ENCODE measurements around the gene SORCS3. TPM values are rescaled to one million over a fixed set of nuclear protein-coding genes. Genes with fewer than 3 reads are reported as not detected.

Gene SORCS3
- total RNA-seq, 2 donors from 2014 or later: 4.3 TPM; not detected in 1

DNA sequence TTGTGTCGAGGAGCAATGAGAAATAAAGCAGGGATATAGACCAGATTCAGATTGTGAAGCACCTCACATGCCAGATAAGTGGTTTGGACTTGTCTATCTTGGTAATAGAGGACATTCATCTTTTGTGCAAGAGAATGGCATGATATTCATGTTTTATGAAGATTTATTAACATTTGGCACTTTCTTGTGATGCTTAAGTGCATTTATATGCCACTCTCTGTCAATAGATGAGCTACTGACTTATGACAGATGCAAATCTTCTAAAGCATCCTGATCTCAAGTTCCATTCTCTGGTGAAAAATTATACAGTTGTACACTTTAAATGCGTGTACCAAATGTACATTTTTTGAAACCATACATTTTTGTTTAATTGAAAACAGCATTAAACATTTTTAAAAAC, 415.3 kb downstream of the SORCS3 start:
- intact Hi-C loops (cut with DNase I): no loop called here

DNA sequence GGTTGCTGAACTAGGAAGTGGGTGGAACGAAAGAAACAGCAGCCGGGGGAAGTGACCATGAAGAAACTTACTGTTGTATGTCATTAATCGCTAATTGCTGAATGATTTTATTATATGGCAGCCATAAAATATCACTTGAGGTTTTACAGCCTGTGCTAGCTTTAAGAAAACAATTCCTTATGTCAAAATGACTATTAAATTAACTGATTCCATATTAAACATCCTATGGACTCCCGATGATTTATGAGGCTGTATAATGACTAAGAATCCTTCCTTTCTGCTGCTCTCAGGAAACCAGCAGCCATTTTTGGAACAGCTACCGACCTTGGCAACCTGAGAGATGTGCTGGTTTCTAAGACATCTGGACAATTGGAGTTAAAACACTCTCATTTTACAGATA, 421.9 kb downstream of the SORCS3 start:
- Histone ChIP-seq H3K27ac (no peak overlapping the region), H3K4me3 (no peak overlapping the region), H3K27me3 (replicated peaks; ENCODE audit: insufficient read depth) (no peaks in the 10 kb centered on the region), H3K4me1 (replicated peaks) (no peaks in the 10 kb centered on the region), H3K9me3 (no peaks in the 10 kb centered on the region), H3K36me3 (no peaks in the 10 kb centered on the region)
- TF ChIP-seq, protein P1, sequence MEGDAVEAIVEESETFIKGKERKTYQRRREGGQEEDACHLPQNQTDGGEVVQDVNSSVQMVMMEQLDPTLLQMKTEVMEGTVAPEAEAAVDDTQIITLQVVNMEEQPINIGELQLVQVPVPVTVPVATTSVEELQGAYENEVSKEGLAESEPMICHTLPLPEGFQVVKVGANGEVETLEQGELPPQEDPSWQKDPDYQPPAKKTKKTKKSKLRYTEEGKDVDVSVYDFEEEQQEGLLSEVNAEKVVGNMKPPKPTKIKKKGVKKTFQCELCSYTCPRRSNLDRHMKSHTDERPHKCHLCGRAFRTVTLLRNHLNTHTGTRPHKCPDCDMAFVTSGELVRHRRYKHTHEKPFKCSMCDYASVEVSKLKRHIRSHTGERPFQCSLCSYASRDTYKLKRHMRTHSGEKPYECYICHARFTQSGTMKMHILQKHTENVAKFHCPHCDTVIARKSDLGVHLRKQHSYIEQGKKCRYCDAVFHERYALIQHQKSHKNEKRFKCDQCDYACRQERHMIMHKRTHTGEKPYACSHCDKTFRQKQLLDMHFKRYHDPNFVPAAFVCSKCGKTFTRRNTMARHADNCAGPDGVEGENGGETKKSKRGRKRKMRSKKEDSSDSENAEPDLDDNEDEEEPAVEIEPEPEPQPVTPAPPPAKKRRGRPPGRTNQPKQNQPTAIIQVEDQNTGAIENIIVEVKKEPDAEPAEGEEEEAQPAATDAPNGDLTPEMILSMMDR (IDR thresholded peaks at IDR 0.05): no peak
- no peak for TF ChIP-seq POLR2A (IDR thresholded peaks at IDR 0.05)
- TF ChIP-seq POLR2AphosphoS5 (IDR thresholded peaks at IDR 0.05): no peak
- no peak for DNase-seq (ENCODE audit: low spot score)
- intact Hi-C loops (cut with DNase I): no loop called here
- 11% methylated on average over 5 of the region's 5 CpGs for WGBS

More for the DNA sequence above, 415.3 kb downstream of the SORCS3 start:
- Histone ChIP-seq H3K9me3 (no peaks in the 10 kb centered on the region), H3K27me3 (replicated peaks; ENCODE audit: insufficient read depth) (no peaks in the 10 kb centered on the region), H3K36me3 (no peaks in the 10 kb centered on the region), H3K4me3 (no peak overlapping the region), H3K4me1 (replicated peaks) (no peaks in the 10 kb centered on the region), H3K27ac (no peak overlapping the region)
- TF ChIP-seq POLR2AphosphoS5 (IDR thresholded peaks at IDR 0.05) (no peak), POLR2A (IDR thresholded peaks at IDR 0.05) (no peak)
- TF ChIP-seq, protein P1 (IDR thresholded peaks at IDR 0.05): no peak
- DNase-seq (ENCODE audit: low spot score): no peak
- WGBS: 85% methylated on average over 2 of the region's 2 CpGs

DNA sequence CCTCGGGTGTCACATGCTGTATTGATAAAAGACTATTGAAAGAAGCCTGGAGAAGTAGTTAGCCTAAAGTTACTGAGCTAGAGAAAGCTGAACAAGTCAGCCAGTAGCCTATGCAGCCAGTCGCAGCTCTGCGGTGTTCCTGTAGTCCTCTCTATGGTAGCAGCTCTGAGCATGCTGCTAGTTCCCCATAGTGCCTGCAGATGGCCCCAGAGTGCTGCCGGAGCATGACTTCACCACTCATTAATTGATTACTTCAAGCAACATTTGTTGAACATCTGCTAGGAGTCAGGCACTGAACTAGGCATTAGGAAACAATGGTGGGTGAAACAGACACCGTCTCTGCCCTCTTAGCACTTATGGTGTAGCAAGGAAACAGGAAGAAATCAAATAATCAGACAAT, 422.7 kb downstream of the SORCS3 start:
- no peak for DNase-seq (ENCODE audit: low spot score)

DNA sequence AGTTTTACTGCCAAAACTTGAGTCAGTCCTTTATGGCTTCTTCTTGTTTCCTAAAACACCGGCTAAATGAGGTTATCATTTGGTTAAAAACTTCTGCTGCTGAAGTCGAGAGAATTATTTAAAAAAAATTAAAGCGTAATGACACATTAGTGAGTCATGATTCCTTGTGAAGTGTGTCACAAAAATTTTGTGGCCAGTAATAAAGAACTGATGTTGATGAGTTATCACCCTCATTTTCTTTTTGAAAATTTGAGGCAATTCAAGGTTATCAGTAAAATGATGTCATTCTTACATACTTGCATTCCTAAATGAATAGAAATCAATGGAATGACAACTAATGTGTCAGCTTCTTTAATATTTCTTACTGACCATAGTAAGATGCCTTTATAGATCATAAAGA, 427.4 kb downstream of the SORCS3 start:
- intact Hi-C loops (cut with DNase I): no loop called here
- Histone ChIP-seq H3K27ac (no peak overlapping the region), H3K4me3 (no peak overlapping the region), H3K36me3 (no peaks in the 10 kb centered on the region), H3K9me3 (no peaks in the 10 kb centered on the region), H3K27me3 (replicated peaks; ENCODE audit: insufficient read depth) (no peaks in the 10 kb centered on the region), H3K4me1 (replicated peaks) (no peaks in the 10 kb centered on the region)
- no peak for DNase-seq (ENCODE audit: low spot score)
- WGBS: 79% methylated on average over 3 of the region's 3 CpGs
- TF ChIP-seq, protein P1 (IDR thresholded peaks at IDR 0.05): no peak
- no peak for TF ChIP-seq POLR2A (IDR thresholded peaks at IDR 0.05)
- TF ChIP-seq POLR2AphosphoS5 (IDR thresholded peaks at IDR 0.05): no peak

More for the DNA sequence above, 422.7 kb downstream of the SORCS3 start:
- TF ChIP-seq, protein P1 (IDR thresholded peaks at IDR 0.05): no peak
- TF ChIP-seq POLR2AphosphoS5 (IDR thresholded peaks at IDR 0.05) (no peak), POLR2A (IDR thresholded peaks at IDR 0.05) (no peak)
- Histone ChIP-seq H3K27me3 (replicated peaks; ENCODE audit: insufficient read depth) (no peaks in the 10 kb centered on the region), H3K4me3 (no peak overlapping the region), H3K9me3 (no peaks in the 10 kb centered on the region), H3K36me3 (no peaks in the 10 kb centered on the region), H3K4me1 (replicated peaks) (no peaks in the 10 kb centered on the region), H3K27ac (no peak overlapping the region)
- 43% methylated on average over 5 of the region's 5 CpGs for WGBS
- intact Hi-C loops (cut with DNase I): no loop called here

DNA sequence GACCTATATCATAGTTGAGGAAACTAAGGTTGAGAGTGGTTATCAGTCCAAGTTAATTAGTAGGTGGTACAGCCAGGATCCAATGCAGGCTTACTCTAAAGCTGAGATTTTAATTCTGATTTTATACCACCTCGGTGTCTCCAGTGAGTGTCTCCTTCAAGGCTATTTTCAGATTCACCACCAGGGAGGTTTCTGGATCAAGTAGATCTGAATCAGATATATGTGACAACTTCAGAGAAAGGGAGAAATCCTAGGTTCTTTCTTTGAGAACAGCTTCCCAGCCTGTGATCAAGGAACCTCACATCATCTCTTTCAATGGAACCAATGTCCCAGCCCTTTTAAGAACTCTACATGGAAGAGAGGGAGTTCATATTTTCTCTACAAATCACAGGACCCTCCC, 429.2 kb downstream of the SORCS3 start:
- no peak for TF ChIP-seq POLR2A (IDR thresholded peaks at IDR 0.05)
- TF ChIP-seq, protein P1 (IDR thresholded peaks at IDR 0.05): no peak
- no peak for TF ChIP-seq POLR2AphosphoS5 (IDR thresholded peaks at IDR 0.05)
- Histone ChIP-seq H3K9me3 (no peaks in the 10 kb centered on the region), H3K36me3 (no peaks in the 10 kb centered on the region), H3K4me3 (no peak overlapping the region), H3K27ac (no peak overlapping the region), H3K27me3 (replicated peaks; ENCODE audit: insufficient read depth) (no peaks in the 10 kb centered on the region), H3K4me1 (replicated peaks) (no peaks in the 10 kb centered on the region)
- WGBS: 82% methylated on average over 1 of the region's 1 CpG
- intact Hi-C loops (cut with DNase I): no loop called here
- no peak for DNase-seq (ENCODE audit: low spot score)
